Coronary artery (tissue), 2 donors: ENCODE data around the gene SCAMP1.

ENCODE experiments used
- DNase-seq: peaks from one replicate; pipeline ENCODE4 v3.0.0-alpha.2; 2017; ENCODE audit warnings: low spot score
- H3K27ac ChIP-seq, 2 donors: fragments of 200-600 bp; sonication (generic); one replicate each; pipeline ENCODE4 v1.5.1; 2016 to 2019
- H3K4me3 ChIP-seq: fragments of 200-600 bp; sonication (generic); 2 replicates; pipeline ENCODE4 v1.5.1; 2016; ENCODE audit warnings: mild to moderate bottlenecking, moderate library complexity
- CTCF ChIP-seq: fragments of 200-600 bp; sonication (generic); IDR thresholded peaks from one replicate; pipeline ENCODE4 v1.5.1; 2019; ENCODE audit warnings: antibody characterized with exemption

SCAMP1 gene

GRCh38 chr5:78327761-78328510 is 32.5 kb upstream of the SCAMP1 start:
- H3K4me3 ChIP-seq, result no peak overlapping the region
- DNase-seq, result no peak
- no peak for TF ChIP-seq CTCF
- no peak overlapping the region for H3K27ac ChIP-seq

GRCh38 chr5:78328585-78329173 is 31.7 kb upstream of the SCAMP1 start:
- no peak overlapping the region for H3K4me3 ChIP-seq
- no peak for DNase-seq
- no peak for TF ChIP-seq CTCF
- H3K27ac ChIP-seq, result no peak overlapping the region

- no peak for TF ChIP-seq CTCF
- no peak overlapping the region for H3K27ac ChIP-seq
- H3K4me3 ChIP-seq, result no peak overlapping the region
- no peak for DNase-seq
These were observed 28.8 kb upstream of the SCAMP1 start for GRCh38 chr5:78331523-78332080.

- no peak for TF ChIP-seq CTCF
- DNase-seq, result no peak
These were observed 25.6 kb upstream of the SCAMP1 start for GRCh38 chr5:78334811-78335210.

GRCh38 chr5:78335976-78336375 is 24.4 kb upstream of the SCAMP1 start:
- no peak for TF ChIP-seq CTCF
- DNase-seq, result no peak
- Histone ChIP-seq H3K27ac (no peak overlapping the region), H3K4me3 (no peak overlapping the region)

More at GRCh38 chr5:78334811-78335210, 25.6 kb upstream of the SCAMP1 start:
- Histone ChIP-seq H3K27ac (no peak overlapping the region), H3K4me3 (no peak overlapping the region)

GRCh38 chr5:78336698-78337097 is 23.7 kb upstream of the SCAMP1 start:
- no peak for DNase-seq
- no peak for TF ChIP-seq CTCF
- Histone ChIP-seq H3K27ac (no peak overlapping the region), H3K4me3 (no peak overlapping the region)
